Neural cell (in vitro differentiated cells): ENCODE data around the gene IFT52.

ENCODE experiments used
- EP300 ChIP-seq: fragments of 450-650 bp; conservative IDR thresholded peaks from 2 replicates; pipeline ENCODE4 v1.6.1; 2014; ENCODE audit warnings: antibody characterized with exemption, mild to moderate bottlenecking, moderate library complexity; ENCODE audit not compliant: poor library complexity, severe bottlenecking
- MXI1 ChIP-seq: fragments of 450-650 bp; conservative IDR thresholded peaks from 2 replicates; pipeline ENCODE4 v1.6.1; 2014; ENCODE audit warnings: antibody characterized with exemption, mild to moderate bottlenecking; ENCODE audit not compliant: poor library complexity, severe bottlenecking
- POLR2AphosphoS5 ChIP-seq: IDR thresholded peaks from 2 replicates; pipeline ENCODE4 v1.6.1; 2012
- TF ChIP-seq, protein P1 (sequence below): fragments of 450-650 bp; IDR thresholded peaks from 2 replicates; pipeline ENCODE4 v1.5.1; 2014; ENCODE audit warnings: antibody characterized with exemption, mild to moderate bottlenecking, moderate library complexity; ENCODE audit not compliant: poor library complexity, severe bottlenecking

DNA sequence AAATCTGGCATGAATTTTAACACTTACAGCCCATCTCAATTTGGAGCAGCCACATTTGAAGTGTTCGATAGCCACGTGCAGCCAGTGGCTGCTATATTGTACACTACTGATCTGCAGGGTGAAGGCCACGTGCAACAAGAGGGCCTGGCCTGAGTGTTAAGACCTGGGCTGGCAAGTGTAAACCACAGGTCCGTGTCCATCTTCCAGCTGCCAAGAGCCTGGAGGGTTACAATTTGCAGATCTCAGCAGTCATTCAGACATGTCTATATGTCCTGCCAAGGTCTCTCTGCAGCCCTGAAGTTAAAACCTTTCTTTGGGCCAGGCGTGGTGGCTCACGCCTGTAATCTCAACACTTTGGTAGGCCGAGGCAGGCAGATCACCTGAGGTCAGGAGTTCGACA lies 17.8 kb upstream of the IFT52 start:
- TF ChIP-seq POLR2AphosphoS5, result no peak
- TF ChIP-seq, protein P1, sequence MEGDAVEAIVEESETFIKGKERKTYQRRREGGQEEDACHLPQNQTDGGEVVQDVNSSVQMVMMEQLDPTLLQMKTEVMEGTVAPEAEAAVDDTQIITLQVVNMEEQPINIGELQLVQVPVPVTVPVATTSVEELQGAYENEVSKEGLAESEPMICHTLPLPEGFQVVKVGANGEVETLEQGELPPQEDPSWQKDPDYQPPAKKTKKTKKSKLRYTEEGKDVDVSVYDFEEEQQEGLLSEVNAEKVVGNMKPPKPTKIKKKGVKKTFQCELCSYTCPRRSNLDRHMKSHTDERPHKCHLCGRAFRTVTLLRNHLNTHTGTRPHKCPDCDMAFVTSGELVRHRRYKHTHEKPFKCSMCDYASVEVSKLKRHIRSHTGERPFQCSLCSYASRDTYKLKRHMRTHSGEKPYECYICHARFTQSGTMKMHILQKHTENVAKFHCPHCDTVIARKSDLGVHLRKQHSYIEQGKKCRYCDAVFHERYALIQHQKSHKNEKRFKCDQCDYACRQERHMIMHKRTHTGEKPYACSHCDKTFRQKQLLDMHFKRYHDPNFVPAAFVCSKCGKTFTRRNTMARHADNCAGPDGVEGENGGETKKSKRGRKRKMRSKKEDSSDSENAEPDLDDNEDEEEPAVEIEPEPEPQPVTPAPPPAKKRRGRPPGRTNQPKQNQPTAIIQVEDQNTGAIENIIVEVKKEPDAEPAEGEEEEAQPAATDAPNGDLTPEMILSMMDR, result no peak
- TF ChIP-seq EP300, result no peak
- no peak for TF ChIP-seq MXI1
